Astrocyte (in vitro differentiated cells and primary cell): ENCODE data around the gene RASGRP1. TPM values are rescaled to one million over a fixed set of nuclear protein-coding genes. Genes with fewer than 3 reads are reported as not detected.

Experiments
- DNase-seq: peaks from one replicate; pipeline ENCODE4 v3.0.0-alpha.2; 2010; ENCODE audit warnings: low read depth
- FAIRE-seq: peaks from 2 replicates; lab custom pipeline; 2011; peaks lifted over from hg19 to GRCh38; lab: Jason Lieb, UNC
- H2AFZ ChIP-seq: 2 replicates; pipeline ENCODE4 v1.6.0; 2012; ENCODE audit warnings: low read depth, low read length, inconsistent platforms
- H3K27ac ChIP-seq: 2 replicates; pipeline ENCODE4 v1.5.1; 2011; ENCODE audit warnings: low read depth, low read length, inconsistent platforms
- H3K27me3 ChIP-seq: 2 replicates; pipeline ENCODE4 v1.6.0; 2011; ENCODE audit warnings: low read length, inconsistent platforms; ENCODE audit not compliant: insufficient read depth
- H3K36me3 ChIP-seq: 2 replicates; pipeline ENCODE4 v1.5.1; 2011; ENCODE audit warnings: low read length, inconsistent platforms; ENCODE audit not compliant: insufficient read depth
- H3K4me1 ChIP-seq: 2 replicates; pipeline ENCODE4 v1.5.1; 2011; ENCODE audit warnings: low read length, inconsistent platforms; ENCODE audit not compliant: insufficient read depth
- H3K4me2 ChIP-seq: 2 replicates; pipeline ENCODE4 v1.6.0; 2012; ENCODE audit warnings: low read length, inconsistent platforms
- H3K4me3 ChIP-seq: 2 replicates; pipeline ENCODE4 v1.5.1; 2011; ENCODE audit warnings: low read depth, mild to moderate bottlenecking, low read length, inconsistent platforms; ENCODE audit not compliant: insufficient read depth
- H3K79me2 ChIP-seq: 2 replicates; pipeline ENCODE4 v1.6.0; 2012; ENCODE audit warnings: mild to moderate bottlenecking, low read length, inconsistent platforms; ENCODE audit not compliant: insufficient read depth
- H3K9ac ChIP-seq: 2 replicates; pipeline ENCODE4 v1.6.0; 2012; ENCODE audit warnings: mild to moderate bottlenecking, low read length, inconsistent platforms
- H3K9me3 ChIP-seq: 2 replicates; pipeline ENCODE4 v1.5.1; 2012; ENCODE audit warnings: low read depth, mild to moderate bottlenecking, low read length, inconsistent platforms; ENCODE audit not compliant: insufficient read depth
- H4K20me1 ChIP-seq: 2 replicates; pipeline ENCODE4 v1.6.0; 2012; ENCODE audit warnings: low read length, inconsistent platforms; ENCODE audit not compliant: insufficient read depth
- H3K27ac Mint-ChIP-seq: one replicate; pipeline ENCODE4 v1.8.0; 2021; ENCODE audit warnings: mild to moderate bottlenecking, mixed read lengths; ENCODE audit not compliant: unreplicated experiment
- H3K27me3 Mint-ChIP-seq: one replicate; pipeline ENCODE4 v1.8.0; 2021; ENCODE audit warnings: low read depth, mixed read lengths; ENCODE audit not compliant: unreplicated experiment
- H3K36me3 Mint-ChIP-seq: one replicate; pipeline ENCODE4 v1.8.0; 2021; ENCODE audit warnings: low read depth, mixed read lengths; ENCODE audit not compliant: unreplicated experiment
- H3K4me1 Mint-ChIP-seq: one replicate; pipeline ENCODE4 v1.8.0; 2021; ENCODE audit warnings: low read depth, mixed read lengths; ENCODE audit not compliant: unreplicated experiment
- H3K4me3 Mint-ChIP-seq: one replicate; pipeline ENCODE4 v1.8.0; 2021; ENCODE audit warnings: mild to moderate bottlenecking, moderate library complexity, mixed read lengths; ENCODE audit not compliant: unreplicated experiment
- H3K9me3 Mint-ChIP-seq: one replicate; pipeline ENCODE4 v1.8.0; 2021; ENCODE audit warnings: mild to moderate bottlenecking, mixed read lengths; ENCODE audit not compliant: unreplicated experiment
- EZH2 ChIP-seq: IDR thresholded peaks from 2 replicates; pipeline ENCODE4 v1.6.1; 2012; ENCODE audit warnings: mild to moderate bottlenecking, low read length, inconsistent platforms; ENCODE audit not compliant: insufficient read depth
- total RNA-seq: library from RNA; stranded (reverse); gene quantifications from 2 replicates; pipeline ENCODE4 v1.2.1, GENCODE V29; 2021
- TF ChIP-seq, protein P1 (sequence below): IDR thresholded peaks from 2 replicates; pipeline ENCODE4 v1.5.1; 2011; ENCODE audit warnings: low read depth, mild to moderate bottlenecking, inconsistent platforms, low read length, moderate library complexity; ENCODE audit not compliant: insufficient read depth

Gene RASGRP1
- total RNA-seq, 1 donor from 2014 or later = 1.4 TPM

DNA sequence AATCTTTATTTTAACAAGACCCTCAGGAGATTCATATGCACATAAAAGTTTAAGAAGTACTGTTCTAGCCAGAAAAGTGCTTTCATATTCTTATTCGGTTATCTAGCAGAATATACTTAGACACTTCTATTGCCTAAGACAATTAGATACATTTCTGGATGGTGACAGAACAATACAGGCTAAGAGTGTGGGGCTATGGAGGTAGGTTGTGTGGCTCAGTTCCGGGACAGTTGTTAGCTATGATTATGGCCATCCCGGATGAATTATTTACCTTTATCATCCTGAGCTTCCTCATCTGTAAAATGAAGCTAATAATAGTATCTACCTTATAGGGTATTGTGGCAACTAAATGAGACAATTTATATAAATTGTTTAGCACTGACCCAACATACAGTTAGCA is 104.1 kb downstream of the RASGRP1 start:
- Histone ChIP-seq H4K20me1 (peaks cover 63% of the 10 kb centered on the region), H2AFZ (no peak overlapping the region), H3K4me3 (no peak overlapping the region), H3K9ac (no peak overlapping the region), H3K4me1 (no peaks in the 10 kb centered on the region), H3K4me2 (no peak overlapping the region), H3K27ac (no peak overlapping the region), H3K79me2 (peaks cover 90% of the 10 kb centered on the region), H3K9me3 (no peaks in the 10 kb centered on the region), H3K27me3 (no peaks in the 10 kb centered on the region), H3K36me3 (no peaks in the 10 kb centered on the region)
- Mint-ChIP-seq H3K27ac (no peak overlapping the region), H3K36me3 (no peaks in the 10 kb centered on the region), H3K27me3 (no peaks in the 10 kb centered on the region), H3K4me1 (peaks cover 9% of the 10 kb centered on the region), H3K9me3 (no peaks in the 10 kb centered on the region), H3K4me3 (no peak overlapping the region)
- no peak for TF ChIP-seq EZH2
- TF ChIP-seq, protein P1, sequence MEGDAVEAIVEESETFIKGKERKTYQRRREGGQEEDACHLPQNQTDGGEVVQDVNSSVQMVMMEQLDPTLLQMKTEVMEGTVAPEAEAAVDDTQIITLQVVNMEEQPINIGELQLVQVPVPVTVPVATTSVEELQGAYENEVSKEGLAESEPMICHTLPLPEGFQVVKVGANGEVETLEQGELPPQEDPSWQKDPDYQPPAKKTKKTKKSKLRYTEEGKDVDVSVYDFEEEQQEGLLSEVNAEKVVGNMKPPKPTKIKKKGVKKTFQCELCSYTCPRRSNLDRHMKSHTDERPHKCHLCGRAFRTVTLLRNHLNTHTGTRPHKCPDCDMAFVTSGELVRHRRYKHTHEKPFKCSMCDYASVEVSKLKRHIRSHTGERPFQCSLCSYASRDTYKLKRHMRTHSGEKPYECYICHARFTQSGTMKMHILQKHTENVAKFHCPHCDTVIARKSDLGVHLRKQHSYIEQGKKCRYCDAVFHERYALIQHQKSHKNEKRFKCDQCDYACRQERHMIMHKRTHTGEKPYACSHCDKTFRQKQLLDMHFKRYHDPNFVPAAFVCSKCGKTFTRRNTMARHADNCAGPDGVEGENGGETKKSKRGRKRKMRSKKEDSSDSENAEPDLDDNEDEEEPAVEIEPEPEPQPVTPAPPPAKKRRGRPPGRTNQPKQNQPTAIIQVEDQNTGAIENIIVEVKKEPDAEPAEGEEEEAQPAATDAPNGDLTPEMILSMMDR = no peak
- no peak for DNase-seq
- FAIRE-seq = no peak

DNA sequence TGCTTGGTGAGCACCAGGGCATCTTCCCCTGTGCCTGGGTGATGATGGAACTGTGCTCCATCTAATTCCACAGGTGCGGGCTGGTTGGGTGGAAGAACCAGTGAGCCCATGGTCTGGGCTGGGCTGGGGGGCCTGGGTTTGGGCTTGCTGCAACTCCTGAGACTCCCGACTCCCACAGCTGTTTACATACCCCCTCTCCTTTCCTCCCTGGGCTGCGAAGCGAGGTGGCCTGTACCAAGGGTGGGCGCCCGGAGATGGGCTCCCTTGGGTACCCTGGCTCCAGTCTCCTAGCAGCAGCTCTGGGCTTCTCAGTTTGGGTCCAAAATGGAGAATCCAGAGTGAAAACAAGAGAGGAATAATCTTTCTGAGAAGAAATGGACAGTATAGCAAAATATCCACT is 105.1 kb downstream of the RASGRP1 start:
- peaks cover 96% of the 10 kb centered on the region for H3K79me2 ChIP-seq
- no peak overlapping the region for H2AFZ ChIP-seq
- Mint-ChIP-seq H3K27ac (no peak overlapping the region), H3K27me3 (no peaks in the 10 kb centered on the region), H3K4me1 (peaks cover 14% of the 10 kb centered on the region), H3K36me3 (no peaks in the 10 kb centered on the region), H3K9me3 (no peaks in the 10 kb centered on the region), H3K4me3 (no peak overlapping the region)
- H4K20me1 ChIP-seq = peaks cover 71% of the 10 kb centered on the region
- no peak overlapping the region for H3K4me2 ChIP-seq
- no peak overlapping the region for H3K9ac ChIP-seq
- no peaks in the 10 kb centered on the region for H3K36me3 ChIP-seq
- DNase-seq (no peak), FAIRE-seq (no peak)
- TF ChIP-seq, protein P1 = no peak
- no peak for TF ChIP-seq EZH2
- H3K9me3 ChIP-seq = no peaks in the 10 kb centered on the region
- no peak overlapping the region for H3K27ac ChIP-seq
- H3K4me3 ChIP-seq = no peak overlapping the region
- peaks cover 9% of the 10 kb centered on the region for H3K4me1 ChIP-seq
- no peaks in the 10 kb centered on the region for H3K27me3 ChIP-seq

DNA sequence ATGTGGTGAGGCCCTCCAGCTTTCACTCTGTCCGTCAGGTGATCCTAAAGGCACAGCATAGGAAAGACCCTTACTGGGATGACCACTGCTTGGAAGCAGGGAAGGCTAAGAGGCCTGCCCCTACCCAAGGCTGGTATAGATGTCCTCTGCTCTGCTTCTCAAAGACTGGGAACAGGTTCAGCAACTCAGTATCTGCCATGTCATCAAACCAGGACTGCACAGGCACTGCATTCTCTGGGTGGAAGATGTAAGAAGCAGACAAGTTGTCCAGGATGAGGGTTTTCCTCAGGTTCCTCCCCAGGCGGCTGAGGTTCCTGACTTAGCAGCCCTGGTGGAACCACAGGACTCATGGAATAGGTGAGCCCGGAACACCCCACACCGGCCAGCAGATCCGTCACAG is 106.0 kb downstream of the RASGRP1 start:
- FAIRE-seq (peak; percentile 5), DNase-seq (no peak)
- Histone ChIP-seq H3K79me2 (peaks cover 95% of the 10 kb centered on the region), H2AFZ (no peak overlapping the region), H3K9ac (no peak overlapping the region), H3K36me3 (no peaks in the 10 kb centered on the region), H3K4me2 (no peak overlapping the region), H3K27ac (no peak overlapping the region), H3K27me3 (no peaks in the 10 kb centered on the region), H3K4me1 (peaks cover 9% of the 10 kb centered on the region), H3K4me3 (no peak overlapping the region), H3K9me3 (no peaks in the 10 kb centered on the region), H4K20me1 (peaks cover 66% of the 10 kb centered on the region)
- Mint-ChIP-seq H3K27ac (no peak overlapping the region), H3K36me3 (no peaks in the 10 kb centered on the region), H3K4me3 (no peak overlapping the region), H3K27me3 (no peaks in the 10 kb centered on the region), H3K4me1 (peaks cover 14% of the 10 kb centered on the region), H3K9me3 (no peaks in the 10 kb centered on the region)
- no peak for TF ChIP-seq EZH2
- TF ChIP-seq, protein P1 = no peak
